CD14-positive monocyte (primary cell): ENCODE data around the gene FAM53B. TPM values are rescaled to one million over a fixed set of nuclear protein-coding genes. Genes with fewer than 3 reads are reported as not detected.

Experiments used
- DNase-seq, 3 donors: peaks; one replicate each; pipeline ENCODE4 v3.0.0-alpha.2; 2011 to 2022
- H2AFZ ChIP-seq: 2 replicates; pipeline ENCODE4 v1.6.0; 2012; ENCODE audit warnings: mild to moderate bottlenecking, low read depth, low read length, inconsistent platforms; ENCODE audit not compliant: insufficient read depth, poor library complexity, severe bottlenecking
- H3K27ac ChIP-seq, 2 donors: 1 replicate in 1 of 2; 2 replicates in 1 of 2; pipeline ENCODE4 v1.5.1; 2012 to 2013; ENCODE audit warnings: low read length in 2 of 2, control low read depth in 1 of 2, inconsistent platforms in 1 of 2, low read depth in 1 of 2, mild to moderate bottlenecking in 1 of 2
- H3K27me3 ChIP-seq, 2 donors: one replicate each; pipeline versions ENCODE4 v1.6.0 to v1.6.1; 2011 to 2013; ENCODE audit warnings: low read length in 2 of 2; ENCODE audit not compliant: control insufficient read depth in 2 of 2, insufficient read depth in 2 of 2
- H3K36me3 ChIP-seq, 2 donors: replicated peaks in 1 of 2; 1 replicate in 1 of 2; 2 replicates in 1 of 2; pipeline versions ENCODE4 v1.5.1 to v1.6.1; 2012 to 2013; ENCODE audit warnings: low read length in 2 of 2, control low read depth in 1 of 2, inconsistent platforms in 1 of 2, mild to moderate bottlenecking in 1 of 2; ENCODE audit not compliant: insufficient read depth in 2 of 2, control insufficient read depth in 1 of 2
- H3K4me1 ChIP-seq, 2 donors: 1 replicate in 1 of 2; 2 replicates in 1 of 2; pipeline versions ENCODE4 v1.5.1 to v1.6.1; 2012 to 2013; ENCODE audit warnings: low read length in 2 of 2, control low read depth in 1 of 2, inconsistent platforms in 1 of 2, mild to moderate bottlenecking in 1 of 2, moderate library complexity in 1 of 2; ENCODE audit not compliant: insufficient read depth in 2 of 2, control insufficient read depth in 1 of 2
- H3K4me2 ChIP-seq: replicated peaks from 2 replicates; pipeline ENCODE3; 2012; ENCODE audit warnings: low read length, moderate library complexity, mild to moderate bottlenecking; ENCODE audit not compliant: poor library complexity, severe bottlenecking; ENCODE audit errors: extremely low read depth
- H3K4me3 ChIP-seq, 3 experiments: fragments of 200-600 bp in 1 of 3; sonication (generic) in 1 of 3; replicated peaks in 1 of 3; 1 replicate in 2 of 3; 2 replicates in 1 of 3; pipeline ENCODE4 v1.5.1; 2011 to 2013; ENCODE audit warnings: low read length in 3 of 3, mild to moderate bottlenecking in 3 of 3, control low read depth in 2 of 3, low read depth in 2 of 3, inconsistent platforms in 1 of 3, moderate library complexity in 1 of 3
- H3K79me2 ChIP-seq: 2 replicates; pipeline ENCODE4 v1.6.0; 2012; ENCODE audit warnings: mild to moderate bottlenecking, control low read depth, inconsistent platforms, low read length, moderate library complexity; ENCODE audit not compliant: insufficient read depth
- H3K9ac ChIP-seq: 2 replicates; pipeline ENCODE4 v1.6.0; 2017; ENCODE audit warnings: low read length, mild to moderate bottlenecking; ENCODE audit not compliant: insufficient read depth, poor library complexity, severe bottlenecking
- H3K9me3 ChIP-seq, 2 donors: replicated peaks in 1 of 2; 1 replicate in 1 of 2; 2 replicates in 1 of 2; pipeline versions ENCODE4 v1.5.1 to v1.6.1; 2012 to 2013; ENCODE audit warnings: low read length in 2 of 2, control low read depth in 1 of 2; ENCODE audit not compliant: control insufficient read depth in 1 of 2, insufficient read depth in 1 of 2
- H4K20me1 ChIP-seq: 2 replicates; pipeline ENCODE4 v1.6.0; 2012; ENCODE audit warnings: mild to moderate bottlenecking, low read length, control low read depth, moderate library complexity; ENCODE audit not compliant: insufficient read depth
- H3K27ac Mint-ChIP-seq, 7 donors: one replicate each; pipeline ENCODE4 v1.8.0; 2020; ENCODE audit warnings: mild to moderate bottlenecking in 7 of 7, mixed read lengths in 7 of 7, moderate library complexity in 6 of 7, inconsistent platforms in 2 of 7
- H3K27me3 Mint-ChIP-seq, 3 donors: one replicate each; pipeline ENCODE4 v1.8.0; 2021 to 2022; ENCODE audit warnings: low read depth in 3 of 3, mild to moderate bottlenecking in 3 of 3, mixed read lengths in 3 of 3, moderate library complexity in 3 of 3, inconsistent platforms in 1 of 3
- H3K36me3 Mint-ChIP-seq, 2 donors: one replicate each; pipeline ENCODE4 v1.8.0; 2020; ENCODE audit warnings: mixed read lengths in 2 of 2, inconsistent platforms in 1 of 2, mild to moderate bottlenecking in 1 of 2
- H3K4me1 Mint-ChIP-seq: one replicate; pipeline ENCODE4 v1.8.0; 2020; ENCODE audit warnings: mild to moderate bottlenecking, mixed read lengths
- H3K4me3 Mint-ChIP-seq, 2 donors: one replicate each; pipeline ENCODE4 v1.8.0; 2020; ENCODE audit warnings: mild to moderate bottlenecking in 2 of 2, mixed read lengths in 2 of 2, moderate library complexity in 1 of 2
- H3K9me3 Mint-ChIP-seq, 7 donors: one replicate each; pipeline ENCODE4 v1.8.0; 2020 to 2022; ENCODE audit warnings: mixed read lengths in 7 of 7, mild to moderate bottlenecking in 6 of 7, moderate library complexity in 6 of 7, inconsistent platforms in 2 of 7
- whole genome bisulfite sequencing: methylation state at CpG from one replicate; pipeline ENCODE4 v1.1.5; 2013; ENCODE audit warnings: missing lambda C conversion rate; ENCODE audit not compliant: insufficient coverage; 5-methylcytosine and 5-hydroxymethylcytosine counted together
- intact Hi-C, 2 donors: fragments of 100-400 bp; cut with micrococcal nuclease; formaldehyde crosslinking; loops; one replicate each; pipeline versions ENCODE4 v1.15.0 to v1.15.1; 2023
- polyA plus RNA-seq, 3 donors: library from polyadenylated mRNA; depleted of rRNA in 1 of 3; unstranded in 2 of 3; stranded (reverse) in 1 of 3; fragments of 300-500 nt in 2 of 3; fragments of >200 nt in 1 of 3; fragmentation: Illumina TruSeq in 2 of 3; gene quantifications; 1 replicate in 2 of 3; 2 replicates in 1 of 3; pipeline ENCODE4 v1.2.3, GENCODE V29; 2012 to 2021
- TF ChIP-seq, protein P1 (sequence below): fragments of 200-600 bp; IDR thresholded peaks from one replicate; pipeline ENCODE4 v1.8.0; 2022; ENCODE audit warnings: antibody characterized with exemption, mild to moderate bottlenecking

Gene FAM53B
- polyA plus RNA-seq, 3 donors = 5.8 to 23.3 (median 12.6) TPM

DNA sequence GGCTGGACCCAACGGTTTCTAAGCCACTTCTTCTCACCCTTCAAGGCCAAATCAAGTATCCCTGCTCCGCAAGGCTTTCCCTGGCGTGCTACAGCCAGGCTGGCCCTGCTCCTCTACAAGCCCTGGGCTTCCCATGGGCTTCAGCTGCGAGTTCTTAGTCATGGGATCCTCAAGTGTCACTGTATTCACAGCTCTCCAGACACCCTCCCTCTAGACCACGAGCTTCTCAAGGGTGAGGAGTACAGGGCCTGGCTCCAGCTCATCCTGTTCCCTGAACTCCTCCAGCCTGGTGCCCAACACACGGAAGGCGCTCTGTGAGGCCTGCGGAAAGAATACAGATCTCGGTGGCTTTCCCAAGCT is 38.8 kb downstream of the FAM53B start:
- Histone ChIP-seq H3K4me2 (no peak overlapping the region), H3K27me3 (no peaks in the 10 kb centered on the region), H3K79me2 (peaks cover 93% of the 10 kb centered on the region), H3K27ac (peak overlapping the region; percentile 12 to 24), H3K9ac (no peak overlapping the region), H3K4me3 (no peak overlapping the region), H3K4me1 (peaks cover 78 to 82% of the 10 kb centered on the region in 2 donors), H2AFZ (no peak overlapping the region), H4K20me1 (peaks cover 86% of the 10 kb centered on the region), H3K36me3 (peaks cover 36 to 38% of the 10 kb centered on the region in 2 donors), H3K9me3 (no peaks in the 10 kb centered on the region)
- Mint-ChIP-seq H3K9me3 (no peaks in the 10 kb centered on the region), H3K27ac (peak overlapping the region in 5 of 7 donors; percentile 40 to 92 (median 60)), H3K27me3 (no peaks in the 10 kb centered on the region), H3K4me1 (peaks cover 75% of the 10 kb centered on the region), H3K36me3 (peaks cover 47 to 57% of the 10 kb centered on the region in 2 donors), H3K4me3 (no peak overlapping the region)
- 96% methylated on average over 9 of the region's 9 CpGs for WGBS
- DNase-seq = no peak
- TF ChIP-seq, protein P1, sequence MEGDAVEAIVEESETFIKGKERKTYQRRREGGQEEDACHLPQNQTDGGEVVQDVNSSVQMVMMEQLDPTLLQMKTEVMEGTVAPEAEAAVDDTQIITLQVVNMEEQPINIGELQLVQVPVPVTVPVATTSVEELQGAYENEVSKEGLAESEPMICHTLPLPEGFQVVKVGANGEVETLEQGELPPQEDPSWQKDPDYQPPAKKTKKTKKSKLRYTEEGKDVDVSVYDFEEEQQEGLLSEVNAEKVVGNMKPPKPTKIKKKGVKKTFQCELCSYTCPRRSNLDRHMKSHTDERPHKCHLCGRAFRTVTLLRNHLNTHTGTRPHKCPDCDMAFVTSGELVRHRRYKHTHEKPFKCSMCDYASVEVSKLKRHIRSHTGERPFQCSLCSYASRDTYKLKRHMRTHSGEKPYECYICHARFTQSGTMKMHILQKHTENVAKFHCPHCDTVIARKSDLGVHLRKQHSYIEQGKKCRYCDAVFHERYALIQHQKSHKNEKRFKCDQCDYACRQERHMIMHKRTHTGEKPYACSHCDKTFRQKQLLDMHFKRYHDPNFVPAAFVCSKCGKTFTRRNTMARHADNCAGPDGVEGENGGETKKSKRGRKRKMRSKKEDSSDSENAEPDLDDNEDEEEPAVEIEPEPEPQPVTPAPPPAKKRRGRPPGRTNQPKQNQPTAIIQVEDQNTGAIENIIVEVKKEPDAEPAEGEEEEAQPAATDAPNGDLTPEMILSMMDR = no peak
- intact Hi-C loops = loop anchor here in 1 of 2 donors (5.0 kb wide), 1 partner anchor 37 kb away; the partner anchor contains the start of gene FAM53B

DNA sequence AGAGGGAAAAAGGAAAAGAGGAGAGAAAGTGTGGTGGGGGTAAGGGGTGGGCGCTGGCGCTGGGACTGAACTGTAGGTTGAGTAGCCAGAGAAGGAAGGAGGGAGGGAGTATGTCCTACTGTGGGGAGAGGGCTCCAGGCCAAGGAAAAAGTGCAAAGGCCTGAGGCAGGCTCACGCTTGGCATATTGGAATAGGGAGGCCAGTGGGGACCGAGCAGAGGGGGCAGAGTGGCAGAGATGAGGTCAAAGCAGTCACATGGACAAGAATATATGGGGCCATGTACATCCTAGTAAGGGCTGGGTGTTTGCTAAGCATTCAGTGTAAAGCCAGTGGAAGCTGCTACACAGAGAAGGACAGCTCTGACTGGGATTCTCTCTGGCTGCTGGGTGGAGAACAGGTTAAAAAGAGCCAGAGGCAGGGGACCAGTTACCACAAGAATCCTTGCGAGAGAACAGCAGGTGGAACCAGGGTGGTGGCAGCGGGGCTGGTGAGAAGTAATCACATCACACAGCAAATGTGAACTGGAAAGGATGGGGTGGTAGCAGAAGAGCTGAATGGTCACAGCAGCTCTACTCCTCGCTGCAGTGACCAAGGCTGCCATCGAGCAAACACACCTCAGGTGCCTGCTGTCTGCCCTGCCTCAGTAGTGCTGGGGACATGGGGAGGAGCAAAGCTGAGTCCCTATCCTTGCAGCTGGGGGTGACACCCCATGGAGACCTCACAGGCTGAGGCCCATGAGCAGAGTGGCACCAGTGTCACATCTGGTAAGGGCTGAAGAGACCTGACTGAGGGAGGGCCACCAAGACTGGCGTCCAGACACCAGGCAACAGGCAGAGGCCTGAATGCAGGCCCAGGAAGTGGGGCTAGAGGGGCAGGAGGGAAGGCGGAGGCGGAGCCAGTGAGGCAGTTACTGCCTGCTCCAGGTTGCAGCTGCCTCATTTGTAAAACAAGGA is 39.5 kb downstream of the FAM53B start:
- H3K27ac ChIP-seq = peak overlapping the region; percentile 12 to 24
- peaks cover 36 to 38% of the 10 kb centered on the region in 2 donors for H3K36me3 ChIP-seq
- Mint-ChIP-seq H3K4me1 (peaks cover 75% of the 10 kb centered on the region), H3K36me3 (peaks cover 52 to 62% of the 10 kb centered on the region in 2 donors), H3K27ac (peak overlapping the region in 5 of 7 donors; percentile 6 to 94 (median 89)), H3K27me3 (no peaks in the 10 kb centered on the region), H3K9me3 (no peaks in the 10 kb centered on the region), H3K4me3 (no peak overlapping the region)
- 94% methylated on average over 11 of the region's 11 CpGs for WGBS
- DNase-seq = no peak
- no peak overlapping the region for H3K4me3 ChIP-seq
- peaks cover 78 to 82% of the 10 kb centered on the region in 2 donors for H3K4me1 ChIP-seq
- H3K9me3 ChIP-seq = no peaks in the 10 kb centered on the region
- intact Hi-C loops = loop anchor here (5.0 kb wide), 1 partner anchor 38 kb away; the partner anchor contains the start of gene FAM53B (in 2 of the 2)
- TF ChIP-seq, protein P1 = no peak
- no peak overlapping the region for H2AFZ ChIP-seq
- no peak overlapping the region for H3K9ac ChIP-seq
- peaks cover 85% of the 10 kb centered on the region for H4K20me1 ChIP-seq
- no peak overlapping the region for H3K4me2 ChIP-seq
- H3K27me3 ChIP-seq = no peaks in the 10 kb centered on the region
- H3K79me2 ChIP-seq = peaks cover 90% of the 10 kb centered on the region
